ENCODE data around the gene SCMH1.

- TF ChIP-seq, protein P1, sequence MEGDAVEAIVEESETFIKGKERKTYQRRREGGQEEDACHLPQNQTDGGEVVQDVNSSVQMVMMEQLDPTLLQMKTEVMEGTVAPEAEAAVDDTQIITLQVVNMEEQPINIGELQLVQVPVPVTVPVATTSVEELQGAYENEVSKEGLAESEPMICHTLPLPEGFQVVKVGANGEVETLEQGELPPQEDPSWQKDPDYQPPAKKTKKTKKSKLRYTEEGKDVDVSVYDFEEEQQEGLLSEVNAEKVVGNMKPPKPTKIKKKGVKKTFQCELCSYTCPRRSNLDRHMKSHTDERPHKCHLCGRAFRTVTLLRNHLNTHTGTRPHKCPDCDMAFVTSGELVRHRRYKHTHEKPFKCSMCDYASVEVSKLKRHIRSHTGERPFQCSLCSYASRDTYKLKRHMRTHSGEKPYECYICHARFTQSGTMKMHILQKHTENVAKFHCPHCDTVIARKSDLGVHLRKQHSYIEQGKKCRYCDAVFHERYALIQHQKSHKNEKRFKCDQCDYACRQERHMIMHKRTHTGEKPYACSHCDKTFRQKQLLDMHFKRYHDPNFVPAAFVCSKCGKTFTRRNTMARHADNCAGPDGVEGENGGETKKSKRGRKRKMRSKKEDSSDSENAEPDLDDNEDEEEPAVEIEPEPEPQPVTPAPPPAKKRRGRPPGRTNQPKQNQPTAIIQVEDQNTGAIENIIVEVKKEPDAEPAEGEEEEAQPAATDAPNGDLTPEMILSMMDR (IDR thresholded peaks at IDR 0.05; ENCODE audit: insufficient read depth, low read length, poor library complexity, severe bottlenecking): no peak
- no peak for TF ChIP-seq EZH2phosphoT487 (conservative IDR thresholded peaks at IDR 0.05; ENCODE audit: low read length)
Observed at GRCh38 chr1:40988280-40988679, 253.8 kb downstream of the SCMH1 start.
